ENCODE data around the gene TMEM203.

DNA sequence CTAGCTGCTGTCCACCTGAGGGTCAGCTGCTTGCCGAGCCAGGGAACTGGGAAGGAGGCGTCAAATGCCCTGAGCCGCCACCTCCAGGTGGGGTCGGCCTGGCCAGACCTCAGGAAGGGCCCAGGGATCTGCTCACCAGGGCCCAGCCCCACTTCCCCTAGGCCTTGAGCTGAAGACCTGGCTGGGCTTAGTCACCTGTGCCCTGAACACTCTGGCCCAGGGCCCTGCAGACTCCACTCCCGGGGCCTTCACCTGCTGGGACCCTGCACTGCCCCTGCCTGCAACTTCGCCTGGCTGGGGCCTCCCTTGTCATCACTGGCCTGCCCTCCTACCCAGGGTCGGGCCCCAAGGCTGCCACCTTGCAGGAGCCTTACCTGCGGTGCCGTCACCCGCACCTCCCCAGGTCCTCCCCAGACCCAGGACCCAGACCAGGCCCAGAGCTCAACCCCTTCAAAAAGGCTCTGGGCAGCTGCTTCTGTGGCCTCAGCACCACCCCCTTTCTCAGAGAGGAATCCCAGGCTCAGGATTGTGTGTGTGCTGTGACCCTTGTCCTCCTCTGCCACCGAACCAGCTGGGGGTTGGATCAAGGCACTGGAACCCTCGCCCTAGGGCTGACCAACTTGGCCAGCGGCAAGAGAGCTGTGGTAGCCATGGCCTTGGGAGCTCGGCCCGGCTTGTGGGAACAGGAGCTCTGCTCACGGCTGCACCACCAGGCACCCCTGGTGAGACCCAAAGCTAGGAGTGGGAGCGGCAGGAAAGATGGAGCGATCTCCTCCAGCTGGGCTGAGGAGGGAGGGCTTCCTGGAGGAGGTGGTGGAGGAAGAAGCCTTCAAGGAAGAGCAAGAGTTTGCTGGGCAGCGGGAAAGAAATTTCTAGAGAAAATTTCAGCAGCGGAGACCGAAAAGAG lies 48.5 kb upstream of the TMEM203 start:
- TF ChIP-seq POLR2A (IDR thresholded peaks at IDR 0.05; ENCODE audit: low read depth, low read length) = no peak
- no peak for TF ChIP-seq FOS (IDR thresholded peaks at IDR 0.05; ENCODE audit: low read depth, low read length)
- TF ChIP-seq, protein P1, sequence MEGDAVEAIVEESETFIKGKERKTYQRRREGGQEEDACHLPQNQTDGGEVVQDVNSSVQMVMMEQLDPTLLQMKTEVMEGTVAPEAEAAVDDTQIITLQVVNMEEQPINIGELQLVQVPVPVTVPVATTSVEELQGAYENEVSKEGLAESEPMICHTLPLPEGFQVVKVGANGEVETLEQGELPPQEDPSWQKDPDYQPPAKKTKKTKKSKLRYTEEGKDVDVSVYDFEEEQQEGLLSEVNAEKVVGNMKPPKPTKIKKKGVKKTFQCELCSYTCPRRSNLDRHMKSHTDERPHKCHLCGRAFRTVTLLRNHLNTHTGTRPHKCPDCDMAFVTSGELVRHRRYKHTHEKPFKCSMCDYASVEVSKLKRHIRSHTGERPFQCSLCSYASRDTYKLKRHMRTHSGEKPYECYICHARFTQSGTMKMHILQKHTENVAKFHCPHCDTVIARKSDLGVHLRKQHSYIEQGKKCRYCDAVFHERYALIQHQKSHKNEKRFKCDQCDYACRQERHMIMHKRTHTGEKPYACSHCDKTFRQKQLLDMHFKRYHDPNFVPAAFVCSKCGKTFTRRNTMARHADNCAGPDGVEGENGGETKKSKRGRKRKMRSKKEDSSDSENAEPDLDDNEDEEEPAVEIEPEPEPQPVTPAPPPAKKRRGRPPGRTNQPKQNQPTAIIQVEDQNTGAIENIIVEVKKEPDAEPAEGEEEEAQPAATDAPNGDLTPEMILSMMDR (conservative IDR thresholded peaks at IDR 0.05; ENCODE audit: low read depth, low read length) = no peak
- TF ChIP-seq RAD21 (IDR thresholded peaks at IDR 0.05; ENCODE audit: low read length) = no peak
- no peak for TF ChIP-seq BHLHE40 (IDR thresholded peaks at IDR 0.05; ENCODE audit: low read depth, low read length)
- TF ChIP-seq MXI1 (IDR thresholded peaks at IDR 0.05; ENCODE audit: borderline replicate concordance, low read depth, low read length) = no peak
- TF ChIP-seq, protein P2, sequence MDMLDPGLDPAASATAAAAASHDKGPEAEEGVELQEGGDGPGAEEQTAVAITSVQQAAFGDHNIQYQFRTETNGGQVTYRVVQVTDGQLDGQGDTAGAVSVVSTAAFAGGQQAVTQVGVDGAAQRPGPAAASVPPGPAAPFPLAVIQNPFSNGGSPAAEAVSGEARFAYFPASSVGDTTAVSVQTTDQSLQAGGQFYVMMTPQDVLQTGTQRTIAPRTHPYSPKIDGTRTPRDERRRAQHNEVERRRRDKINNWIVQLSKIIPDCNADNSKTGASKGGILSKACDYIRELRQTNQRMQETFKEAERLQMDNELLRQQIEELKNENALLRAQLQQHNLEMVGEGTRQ (IDR thresholded peaks at IDR 0.05; ENCODE audit: low read depth, low read length) = no peak
- no peak for TF ChIP-seq CEBPB (IDR thresholded peaks at IDR 0.05; ENCODE audit: low read depth, low read length)
- TF ChIP-seq SMC3 (IDR thresholded peaks at IDR 0.05; ENCODE audit: low read depth, low read length) = no peak
- no peak for TF ChIP-seq RFX5 (IDR thresholded peaks at IDR 0.05; ENCODE audit: low read depth, low read length)

Measured in IMR-90 (cell line).